ENCODE results near the gene SPTBN4.

SPTBN4 gene

DNA sequence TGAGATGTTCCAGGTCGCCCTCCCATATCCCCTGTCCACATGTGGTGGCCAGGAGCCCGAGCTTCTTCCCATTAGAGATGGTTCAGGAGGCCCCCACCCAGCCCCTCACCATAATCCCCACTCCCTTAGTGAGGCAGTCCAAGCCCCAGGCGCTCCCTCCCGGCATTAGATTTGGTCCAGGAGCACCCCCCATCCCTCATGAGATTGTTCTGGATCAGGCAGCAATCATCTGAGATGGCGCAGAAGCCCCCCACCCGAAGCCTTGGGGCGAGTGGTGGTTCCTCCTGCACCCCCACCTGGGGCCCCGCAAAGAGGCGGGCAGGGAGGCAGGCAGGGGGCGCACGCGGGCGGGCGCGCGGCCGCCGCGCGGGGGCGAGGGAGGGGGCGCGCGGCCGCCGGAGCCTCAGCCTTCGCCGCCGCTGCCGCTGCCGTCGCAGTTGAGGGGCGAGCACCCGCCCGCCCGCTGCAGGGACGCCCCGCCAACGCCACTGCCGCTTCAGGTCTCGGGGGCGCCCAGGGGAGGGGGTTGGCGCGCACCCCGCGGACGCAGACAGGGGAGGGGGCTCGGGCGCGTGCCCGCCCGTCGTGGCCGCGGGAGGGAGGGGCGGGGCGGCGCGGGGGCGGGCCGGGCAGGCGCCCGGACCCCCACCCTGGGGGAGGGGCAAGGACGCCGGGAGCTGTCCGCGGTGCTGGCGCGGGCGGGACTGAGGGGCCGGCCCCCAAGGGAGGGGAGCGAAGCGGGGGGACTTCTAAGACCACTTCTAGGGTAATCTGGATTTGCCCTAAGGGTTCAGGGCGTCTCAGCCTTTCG, 63.5 kb downstream of the SPTBN4 start:
- TF ChIP-seq, protein P1, sequence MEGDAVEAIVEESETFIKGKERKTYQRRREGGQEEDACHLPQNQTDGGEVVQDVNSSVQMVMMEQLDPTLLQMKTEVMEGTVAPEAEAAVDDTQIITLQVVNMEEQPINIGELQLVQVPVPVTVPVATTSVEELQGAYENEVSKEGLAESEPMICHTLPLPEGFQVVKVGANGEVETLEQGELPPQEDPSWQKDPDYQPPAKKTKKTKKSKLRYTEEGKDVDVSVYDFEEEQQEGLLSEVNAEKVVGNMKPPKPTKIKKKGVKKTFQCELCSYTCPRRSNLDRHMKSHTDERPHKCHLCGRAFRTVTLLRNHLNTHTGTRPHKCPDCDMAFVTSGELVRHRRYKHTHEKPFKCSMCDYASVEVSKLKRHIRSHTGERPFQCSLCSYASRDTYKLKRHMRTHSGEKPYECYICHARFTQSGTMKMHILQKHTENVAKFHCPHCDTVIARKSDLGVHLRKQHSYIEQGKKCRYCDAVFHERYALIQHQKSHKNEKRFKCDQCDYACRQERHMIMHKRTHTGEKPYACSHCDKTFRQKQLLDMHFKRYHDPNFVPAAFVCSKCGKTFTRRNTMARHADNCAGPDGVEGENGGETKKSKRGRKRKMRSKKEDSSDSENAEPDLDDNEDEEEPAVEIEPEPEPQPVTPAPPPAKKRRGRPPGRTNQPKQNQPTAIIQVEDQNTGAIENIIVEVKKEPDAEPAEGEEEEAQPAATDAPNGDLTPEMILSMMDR (IDR thresholded peaks at IDR 0.05) = peak; percentile 44

DNA sequence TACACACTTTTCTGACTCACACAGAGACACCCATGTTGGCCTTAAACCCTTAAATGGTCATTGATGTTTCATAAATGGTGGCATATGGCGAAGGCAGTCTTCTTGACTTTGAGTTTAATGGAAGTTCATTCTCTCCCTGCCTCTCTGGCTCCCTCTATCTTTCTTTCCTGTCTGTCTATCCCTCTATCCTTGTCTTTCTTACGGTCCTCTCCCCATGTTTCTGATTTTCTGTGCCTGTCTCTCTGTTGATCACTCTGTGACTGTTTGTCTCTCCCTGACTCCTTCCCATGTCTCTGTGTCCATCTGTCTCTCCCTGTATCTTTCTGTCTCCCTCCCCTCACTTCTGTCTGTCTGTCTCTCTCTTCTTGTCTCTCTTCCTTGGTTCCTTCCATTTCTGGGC, 66.7 kb downstream of the SPTBN4 start:
- TF ChIP-seq, protein P1 (IDR thresholded peaks at IDR 0.05) = no peak

DNA sequence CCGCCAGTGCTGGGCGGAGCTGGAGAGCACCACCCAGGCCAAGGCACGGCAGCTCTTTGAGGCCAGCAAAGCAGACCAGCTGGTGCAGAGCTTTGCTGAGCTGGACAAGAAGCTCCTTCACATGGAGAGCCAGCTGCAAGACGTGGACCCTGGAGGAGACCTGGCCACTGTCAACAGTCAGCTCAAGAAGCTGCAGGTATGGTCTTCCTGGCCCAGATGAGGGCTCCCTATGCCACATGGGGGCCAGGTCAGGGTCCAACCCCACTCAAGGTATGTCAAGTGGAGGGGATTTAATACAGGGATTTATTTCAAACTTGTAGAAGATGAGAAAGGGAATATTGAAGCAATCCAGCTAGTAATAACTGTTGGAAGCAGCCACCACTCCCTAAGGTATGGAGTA, 67.3 kb downstream of the SPTBN4 start:
- TF ChIP-seq, protein P1 (IDR thresholded peaks at IDR 0.05) = no peak

DNA sequence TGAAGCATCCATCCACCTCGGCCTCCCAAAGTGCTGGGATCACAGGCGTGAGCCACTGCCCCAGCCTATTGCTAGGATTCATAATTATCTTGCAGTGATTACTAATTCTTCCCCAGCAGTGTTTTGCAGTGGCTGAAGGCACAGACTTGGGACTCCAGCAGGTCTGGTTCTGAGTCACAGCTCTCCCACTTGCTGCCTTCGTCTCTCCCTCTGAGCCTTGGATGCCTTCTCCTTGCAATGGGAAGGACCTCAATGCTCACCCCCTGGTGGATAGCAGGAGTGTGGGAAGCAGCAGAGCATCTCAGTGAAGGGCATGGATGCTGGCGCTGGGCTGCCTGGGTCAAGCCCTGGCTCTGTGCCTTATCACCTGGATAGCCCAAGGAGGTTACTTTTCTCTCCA, 72.3 kb downstream of the SPTBN4 start:
- TF ChIP-seq, protein P1 (IDR thresholded peaks at IDR 0.05) = no peak

DNA sequence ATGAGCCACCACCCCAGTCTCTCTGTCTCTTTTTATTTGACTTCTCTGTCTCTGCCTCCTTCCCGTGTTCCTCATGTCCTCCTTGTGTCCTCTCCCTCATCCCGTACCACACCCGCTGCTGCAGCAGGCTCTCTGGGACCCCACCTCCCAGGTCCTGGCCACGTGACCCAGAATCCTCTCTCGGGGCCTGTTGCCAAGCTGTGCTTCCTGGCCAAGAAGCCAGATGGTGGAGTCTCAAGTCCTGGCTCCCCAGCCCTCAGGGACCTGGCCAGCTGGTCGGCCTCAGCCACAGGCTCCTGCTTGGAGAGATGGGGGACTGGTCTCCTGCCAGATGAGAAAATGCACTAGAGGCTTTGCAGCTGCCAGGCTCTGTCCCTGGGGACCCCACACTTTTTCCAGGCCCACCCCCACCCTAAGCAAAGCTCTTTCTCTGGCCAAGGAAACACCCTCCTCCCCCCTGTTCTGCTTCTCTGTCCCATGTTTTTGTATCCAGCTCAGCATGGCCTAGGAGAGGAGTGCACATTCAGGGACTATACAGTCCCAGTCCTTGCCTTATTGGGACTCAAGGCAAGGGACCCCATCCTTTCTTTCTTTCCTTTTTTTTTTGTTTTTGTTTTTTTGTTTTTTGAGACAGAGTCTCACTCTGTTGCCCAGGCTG, 75.5 kb downstream of the SPTBN4 start:
- TF ChIP-seq, protein P1 (IDR thresholded peaks at IDR 0.05) = no peak

DNA sequence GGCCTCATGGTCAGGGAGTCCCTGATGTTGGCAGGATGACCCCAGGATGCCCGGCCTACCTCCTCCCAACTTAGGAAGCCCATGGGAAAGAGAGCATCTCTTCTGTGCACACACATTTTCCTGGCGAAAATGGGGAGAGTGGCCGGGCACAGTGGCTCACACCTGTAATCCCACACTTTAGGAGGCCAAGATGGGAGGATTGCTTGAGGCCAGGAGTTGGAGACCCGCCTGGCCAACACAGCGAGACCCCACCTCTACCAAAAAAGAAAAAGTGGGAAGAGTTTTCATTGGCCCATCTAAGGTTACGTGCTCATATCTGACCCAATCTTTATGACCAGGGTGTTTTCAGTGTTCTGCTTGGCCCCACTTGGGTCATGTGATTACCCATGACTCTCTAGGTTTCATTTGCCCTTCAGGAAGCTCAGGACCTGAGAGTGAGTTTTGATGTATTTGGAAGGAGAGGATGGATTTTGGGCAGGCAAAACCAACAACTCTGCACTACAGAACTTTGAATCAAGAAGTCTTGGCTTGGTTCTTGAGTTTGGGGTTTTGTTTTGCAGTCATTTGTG, 76.3 kb downstream of the SPTBN4 start:
- TF ChIP-seq, protein P1 (IDR thresholded peaks at IDR 0.05) = no peak

DNA sequence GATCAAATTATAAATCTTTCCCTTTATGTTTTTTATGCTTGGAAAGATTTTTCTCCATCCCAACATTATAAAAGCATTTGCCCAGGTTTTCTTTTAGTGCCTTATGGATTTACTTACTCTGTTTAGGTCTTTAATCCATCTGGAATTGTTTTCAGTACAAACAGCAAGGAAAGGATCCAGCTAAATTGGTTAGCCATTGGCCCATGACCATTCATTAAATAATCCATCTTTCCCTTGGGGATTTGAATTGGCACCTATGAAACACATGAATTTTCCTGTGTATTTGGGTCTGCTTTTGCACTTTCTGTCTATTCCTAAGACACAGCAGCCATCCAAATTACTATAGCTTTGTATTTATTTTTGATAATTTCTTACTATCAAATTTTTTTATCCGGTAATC, 81.0 kb downstream of the SPTBN4 start:
- TF ChIP-seq, protein P1 (IDR thresholded peaks at IDR 0.05) = no peak

Data from LNCAP (cell line).